ENCODE data around the gene EPS15. TPM values are rescaled to one million over a fixed set of nuclear protein-coding genes. Genes with fewer than 3 reads are reported as not detected.

Gene EPS15
- polyA plus RNA-seq, 1 donor (not counting 4 experiments of a cell fraction or from before 2014, with no cell fraction given), result 33.2 TPM

GRCh38 chr1:51304360-51304759 lies 214.7 kb downstream of the EPS15 start:
- H2AFZ ChIP-seq (ENCODE audit: control insufficient read depth, low read length), result no peak overlapping the region
- no peaks in the 10 kb centered on the region for H3K36me3 ChIP-seq (ENCODE audit: control insufficient read depth in 2 of 2, extremely low read depth in 1 of 2, insufficient read depth in 2 of 2, low read length in 2 of 2)
- no peaks in the 10 kb centered on the region for H3K9me1 ChIP-seq (ENCODE audit: control insufficient read depth, extremely low read depth, insufficient read depth, low read length)
- H3K79me2 ChIP-seq (ENCODE audit: control insufficient read depth, insufficient read depth, low read length), result no peaks in the 10 kb centered on the region
- DNase-seq (ENCODE audit: low read depth, low spot score) (no peak), FAIRE-seq (no peak)
- H3K4me2 ChIP-seq (ENCODE audit: control insufficient read depth, extremely low read depth, insufficient read depth, low read depth, low read length), result no peak overlapping the region
- H3K27me3 ChIP-seq (ENCODE audit: control insufficient read depth, extremely low read depth, insufficient read depth, low read length), result no peaks in the 10 kb centered on the region
- no peaks in the 10 kb centered on the region for H3K4me1 ChIP-seq (ENCODE audit: control insufficient read depth, extremely low read depth, insufficient read depth, low read length)
- TF ChIP-seq EZH2 (IDR thresholded peaks at IDR 0.05; ENCODE audit: low read length), result no peak
- TF ChIP-seq CTCF (optimal IDR thresholded peaks at IDR 0.05 in 1 of 3, IDR thresholded peaks at IDR 0.05 in 1 of 3, conservative IDR thresholded peaks at IDR 0.05 in 1 of 3; ENCODE audit: extremely low read depth in 1 of 3, insufficient read depth in 2 of 3, low read length in 3 of 3), result no peak
- dilution Hi-C loops (cut with MboI; ENCODE audit: extremely low pct_ligation_motif_present, low sequenced_read_pairs), result no loop called here
- H3K9me3 ChIP-seq (ENCODE audit: control insufficient read depth, low read depth, low read length), result no peaks in the 10 kb centered on the region
- H3K9ac ChIP-seq (ENCODE audit: control insufficient read depth, extremely low read depth, insufficient read depth, low read length), result no peak overlapping the region
- no peak overlapping the region for H3K4me3 ChIP-seq (ENCODE audit: control insufficient read depth in 2 of 3, extremely low read depth in 1 of 3, insufficient read depth in 2 of 3, low read depth in 1 of 3, low read length in 3 of 3)
- no peak overlapping the region for H3K27ac ChIP-seq (ENCODE audit: control insufficient read depth, insufficient read depth, low read length)
- H4K20me1 ChIP-seq (ENCODE audit: control insufficient read depth, extremely low read depth, insufficient read depth, low read length), result no peaks in the 10 kb centered on the region

Small RNA genes within 50 kb of the gene (small RNA-seq; reads per million reads assigned to genes)
- gene RNU6-1281P (ENCODE audit: insufficient read length in 3 of 3, low read depth in 3 of 3, low replicate concordance in 1 of 3), result 0 reads per million in 3 experiments
- gene RNU6-877P (ENCODE audit: insufficient read length in 3 of 3, low read depth in 3 of 3, low replicate concordance in 1 of 3), result 0 reads per million in 3 experiments

Other genes with a start within 250 kb of the EPS15 start
- gene TTC39A, start 188.7 kb downstream of the EPS15 start, polyA plus RNA-seq, result 0.58 to 1.4 TPM (median 1.4 TPM) in 3 replicates
- gene OSBPL9, start 97.8 kb upstream of the EPS15 start, polyA plus RNA-seq, result 49.1 to 68.0 TPM (median 62.7 TPM) in 3 replicates

All from keratinocyte (primary cell).